Posterior cingulate gyrus (tissue), 11 donors: Measurements from ENCODE around the gene PPFIBP2.
A peak's percentile ranks its signal among the peaks of the same experiment; 100 is the strongest.
"Not testable (repeated sequence)": the region's sequence is repeated elsewhere in the genome, so short reads cannot be mapped to it uniquely, and the experiment has no call there.

Experiments
- DNase-seq, 10 donors: peaks; one replicate each; pipeline versions ENCODE4 v3.0.0 to v3.0.0-alpha.2; 2020 to 2021; ENCODE audit warnings: mixed read lengths in 3 of 10
- intact Hi-C: fragments of 100-400 bp; cut with DNase I; formaldehyde crosslinking; loops from one replicate; pipeline ENCODE4 v1.15.1; 2023

Gene PPFIBP2

DNA sequence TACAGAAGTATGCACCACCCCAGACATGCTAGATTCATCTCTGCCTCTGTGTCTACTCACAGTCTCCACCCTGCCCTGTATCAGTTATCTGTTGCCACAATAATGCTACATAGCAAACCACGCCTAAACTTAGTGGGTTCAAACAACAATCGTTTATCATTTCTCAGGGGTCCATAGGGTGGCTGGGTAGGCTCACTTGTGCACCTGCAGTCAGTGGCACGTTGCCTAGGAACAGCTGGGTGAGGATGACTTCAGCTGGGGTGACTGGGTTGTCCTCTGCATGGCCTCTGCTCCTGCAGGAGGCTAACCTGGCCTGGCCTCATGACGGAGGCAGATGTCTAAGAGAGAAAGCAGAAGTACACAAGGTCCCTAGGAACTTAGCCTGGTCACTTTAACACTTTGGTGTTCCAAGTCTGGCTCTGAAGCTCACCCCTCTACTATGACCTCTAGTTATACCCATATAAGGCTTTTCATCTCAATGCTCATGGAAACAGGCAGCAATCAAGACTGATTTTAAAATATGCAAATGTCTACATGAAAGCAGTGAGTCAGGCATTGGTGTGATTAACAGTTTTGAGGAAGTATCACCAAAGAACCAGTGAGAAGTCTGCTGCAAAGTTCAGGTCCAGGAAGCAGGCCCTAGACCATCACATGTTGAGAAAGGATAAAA is 17.8 kb upstream of the PPFIBP2 start:
- DNase-seq, result no peak
- intact Hi-C loops, result no loop called here

DNA sequence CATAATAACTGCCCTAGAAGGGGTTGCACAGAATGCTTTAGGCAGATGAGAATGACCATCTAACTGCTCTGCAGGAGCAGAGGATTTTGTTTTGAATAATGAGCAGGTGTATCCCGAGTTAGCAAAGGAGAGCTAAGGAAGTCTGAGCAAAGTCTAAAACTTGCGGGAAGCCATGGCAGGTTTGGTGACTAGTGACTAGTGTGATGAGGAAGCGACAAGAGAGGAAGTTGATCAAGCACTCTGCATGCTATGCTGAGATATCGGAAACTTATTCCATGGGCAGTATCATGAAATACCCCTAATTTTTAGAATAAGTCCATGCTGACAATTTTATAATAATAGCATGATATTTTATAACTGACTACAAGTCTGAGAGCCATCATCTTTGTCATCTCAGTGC is 15.6 kb upstream of the PPFIBP2 start:
- no peak for DNase-seq
- intact Hi-C loops, result no loop called here

DNA sequence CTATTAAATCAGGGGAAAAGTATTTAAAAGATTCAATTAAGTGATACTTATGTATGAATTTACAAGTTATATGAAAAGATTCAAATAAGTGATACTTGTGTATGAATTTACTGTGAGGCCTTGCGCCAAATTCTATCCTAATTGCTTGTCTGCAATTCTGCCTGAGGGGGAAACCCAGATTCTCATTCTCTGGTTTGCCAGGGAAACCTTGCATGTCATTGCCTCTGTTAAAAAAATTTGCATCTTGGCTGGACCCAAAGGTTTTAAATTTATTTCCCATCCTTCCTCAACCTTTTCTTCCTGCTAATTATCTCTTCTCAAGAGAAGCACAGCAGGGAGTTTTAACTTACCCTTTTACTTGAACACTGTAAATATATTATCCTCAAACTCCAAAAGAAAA is 14.7 kb upstream of the PPFIBP2 start:
- no peak for DNase-seq
- intact Hi-C loops, result no loop called here

DNA sequence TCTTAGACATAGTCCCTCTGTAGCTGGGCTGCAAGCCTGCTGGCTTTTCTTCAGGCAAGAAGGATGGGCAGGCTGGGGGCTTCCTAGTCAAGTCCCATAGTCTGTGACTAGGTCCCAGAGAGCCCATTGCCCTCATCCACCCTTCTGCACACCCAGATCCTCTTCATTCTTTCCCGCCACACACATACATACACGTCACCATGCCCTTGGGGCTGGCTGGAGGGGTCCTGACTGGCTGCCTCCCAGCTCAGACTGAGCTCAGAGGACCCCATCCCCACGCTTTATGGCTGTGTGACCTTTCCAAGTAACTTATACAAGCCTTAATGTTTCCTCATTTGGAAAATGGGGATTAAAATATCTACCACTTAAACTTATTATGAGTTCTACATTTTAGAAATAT is 13.5 kb upstream of the PPFIBP2 start:
- no peak for DNase-seq
- intact Hi-C loops, result no loop called here

DNA sequence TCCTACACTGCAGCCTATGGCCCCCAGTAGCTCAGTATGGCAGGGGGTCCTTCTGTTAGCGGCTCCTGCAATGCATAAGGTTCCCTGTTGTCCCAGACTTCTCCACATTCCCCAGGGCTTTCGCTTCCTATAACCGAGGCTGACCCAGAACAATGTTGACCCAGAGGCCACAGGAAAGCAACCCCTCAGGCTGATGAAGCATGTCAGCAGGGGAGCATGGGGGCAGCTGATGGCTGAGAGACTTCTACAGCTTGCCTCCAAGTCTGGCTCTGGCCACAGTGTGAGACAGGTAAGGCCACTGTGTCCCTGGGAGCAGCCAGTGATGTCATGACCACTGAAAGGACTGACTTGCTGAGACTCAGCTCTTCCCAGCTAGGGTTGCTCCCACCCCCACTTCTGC is 12.5 kb upstream of the PPFIBP2 start:
- no peak for DNase-seq

DNA sequence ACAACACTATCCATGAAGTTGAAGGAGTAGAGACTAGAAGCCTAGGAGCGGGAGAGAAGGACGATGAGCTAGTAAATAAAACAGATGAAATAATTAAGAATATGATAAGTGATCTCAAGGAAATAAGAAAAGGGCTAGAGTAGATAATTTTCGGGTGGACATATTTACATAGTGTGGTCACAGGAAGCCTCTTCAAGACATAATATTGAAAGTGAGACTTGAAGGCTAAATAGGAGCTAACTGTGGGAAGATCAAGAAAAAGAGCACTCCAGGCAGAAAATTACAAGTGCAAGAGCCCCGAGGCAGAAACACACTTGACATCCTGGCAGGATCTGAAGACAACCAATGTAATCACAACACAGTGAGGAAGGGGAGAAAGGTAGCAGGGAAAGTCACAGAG is 11.9 kb upstream of the PPFIBP2 start:
- no peak for DNase-seq
- intact Hi-C loops, result no loop called here

More for the DNA sequence above, 12.5 kb upstream of the PPFIBP2 start:
- intact Hi-C loops, result no loop called here

DNA sequence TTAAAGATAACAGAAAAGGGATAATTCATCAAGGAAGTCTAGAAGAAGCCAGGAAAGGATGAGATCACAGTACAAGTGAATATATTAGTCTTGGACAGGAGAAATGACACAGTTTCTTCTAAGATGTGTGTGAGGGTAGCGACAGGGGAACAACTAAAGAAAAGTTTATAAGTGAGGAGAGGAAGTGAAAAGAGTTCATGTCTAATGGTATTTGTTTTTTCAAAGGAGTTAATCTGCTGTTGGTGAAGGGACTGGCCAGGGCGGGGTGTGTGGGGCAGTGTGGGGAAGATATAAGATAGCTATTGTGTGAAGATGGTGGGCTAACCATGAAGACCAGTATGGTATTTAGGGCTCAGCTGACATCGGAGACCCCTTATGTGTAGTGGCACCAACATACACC is 7.6 kb upstream of the PPFIBP2 start:
- DNase-seq, result no peak
- intact Hi-C loops, result no loop called here

DNA sequence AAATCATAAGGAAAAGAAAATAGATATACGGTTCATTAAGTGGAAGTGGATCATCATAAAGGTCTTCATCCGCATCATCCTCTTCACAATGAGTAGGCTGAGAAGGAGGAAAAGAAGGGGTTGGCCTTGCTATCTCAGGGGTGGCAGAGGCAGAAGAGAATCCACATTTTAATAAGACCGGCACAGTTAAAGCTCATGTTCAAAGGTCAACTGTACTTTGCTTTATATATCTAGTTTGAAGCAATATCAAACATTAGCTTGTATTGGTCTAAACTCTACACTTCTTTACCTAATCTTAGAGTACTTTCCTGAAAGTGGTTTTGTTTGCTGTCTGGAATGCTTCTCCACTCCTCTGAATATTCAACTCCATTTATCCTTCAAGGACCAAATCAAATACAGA is 5.7 kb upstream of the PPFIBP2 start:
- no peak for DNase-seq
- intact Hi-C loops, result no loop called here

DNA sequence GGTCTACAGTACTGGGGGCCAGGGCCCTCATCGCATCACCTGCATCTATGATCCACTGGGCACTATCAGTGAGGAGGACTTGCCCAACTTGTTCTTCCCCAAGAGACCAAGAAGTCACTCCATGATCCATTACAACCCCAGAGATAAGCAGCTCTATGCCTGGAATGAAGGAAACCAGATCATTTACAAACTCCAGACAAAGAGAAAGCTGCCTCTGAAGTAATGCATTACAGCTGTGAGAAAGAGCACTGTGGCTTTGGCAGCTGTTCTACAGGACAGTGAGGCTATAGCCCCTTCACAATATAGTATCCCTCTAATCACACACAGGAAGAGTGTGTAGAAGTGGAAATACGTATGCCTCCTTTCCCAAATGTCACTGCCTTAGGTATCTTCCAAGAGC is 3.8 kb upstream of the PPFIBP2 start:
- no peak for DNase-seq
- intact Hi-C loops, result loop anchor here (5.0 kb wide), 2 partner anchors 157 to 182 kb away; no protein-coding TSS in a partner anchor

DNA sequence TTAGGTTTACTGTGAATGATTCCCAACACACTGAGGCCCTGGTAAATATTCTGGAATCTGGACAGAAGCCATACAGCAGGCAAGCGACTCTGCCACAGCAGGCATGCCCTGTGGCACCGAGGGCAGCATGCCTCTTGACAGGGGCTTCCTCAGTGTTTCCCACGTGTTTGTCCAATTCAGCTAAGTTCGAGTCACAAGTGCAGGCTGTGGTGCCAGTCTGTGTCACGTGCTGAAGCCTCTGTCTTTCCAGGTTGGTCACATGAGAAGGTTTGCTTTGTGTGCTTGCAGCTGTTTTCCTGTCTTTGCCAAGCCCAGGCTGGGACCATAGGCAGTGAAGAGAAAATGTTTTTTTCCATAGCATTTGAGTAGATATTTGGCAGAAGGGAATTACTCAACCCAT is 2.4 kb upstream of the PPFIBP2 start:
- peak; percentile 43 to 93 (median 68) for DNase-seq
- intact Hi-C loops, result loop anchor here (5.0 kb wide), 2 partner anchors 156 to 181 kb away; no protein-coding TSS in a partner anchor

DNA sequence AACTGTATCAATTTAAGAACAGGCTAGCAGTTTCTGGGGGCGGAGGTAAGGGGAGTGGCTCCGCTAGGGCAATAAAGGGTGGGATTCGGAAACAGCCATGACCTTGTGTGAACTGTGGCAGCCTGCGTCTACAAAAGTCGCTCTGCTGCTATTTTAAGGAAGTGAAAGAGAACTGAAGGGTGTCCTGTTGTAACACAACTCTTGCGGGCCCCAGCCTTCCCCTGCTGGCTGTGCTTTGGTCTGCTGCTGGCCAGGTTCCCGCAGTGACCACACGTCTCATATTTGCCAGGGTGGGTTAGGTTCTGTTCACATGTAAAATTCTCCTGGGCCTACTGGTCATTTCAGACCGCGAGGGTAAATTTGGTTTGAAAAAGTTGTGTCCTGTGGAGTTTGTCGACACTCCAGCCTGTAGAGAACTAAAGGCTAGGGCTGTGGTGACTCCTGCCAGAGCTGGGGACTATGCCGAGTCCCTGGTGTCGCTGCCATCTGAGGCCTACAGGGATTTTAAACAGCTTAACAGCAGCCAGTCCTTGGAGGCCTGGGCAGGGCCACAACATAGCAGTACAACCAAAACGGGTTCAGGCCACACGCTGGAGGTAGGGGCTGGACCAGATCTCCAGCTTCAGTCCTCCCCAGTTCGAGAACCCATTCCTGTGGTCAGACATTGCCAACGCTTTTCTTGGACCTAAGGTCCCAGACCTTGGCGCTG is 1.1 kb upstream of the PPFIBP2 start:
- peak in 7 of 10 donors; percentile 22 to 89 (median 44) for DNase-seq
- intact Hi-C loops, result loop anchor here (1.0 to 5.0 kb wide), 3 partner anchors 65 to 180 kb away; no protein-coding TSS in a partner anchor

DNA sequence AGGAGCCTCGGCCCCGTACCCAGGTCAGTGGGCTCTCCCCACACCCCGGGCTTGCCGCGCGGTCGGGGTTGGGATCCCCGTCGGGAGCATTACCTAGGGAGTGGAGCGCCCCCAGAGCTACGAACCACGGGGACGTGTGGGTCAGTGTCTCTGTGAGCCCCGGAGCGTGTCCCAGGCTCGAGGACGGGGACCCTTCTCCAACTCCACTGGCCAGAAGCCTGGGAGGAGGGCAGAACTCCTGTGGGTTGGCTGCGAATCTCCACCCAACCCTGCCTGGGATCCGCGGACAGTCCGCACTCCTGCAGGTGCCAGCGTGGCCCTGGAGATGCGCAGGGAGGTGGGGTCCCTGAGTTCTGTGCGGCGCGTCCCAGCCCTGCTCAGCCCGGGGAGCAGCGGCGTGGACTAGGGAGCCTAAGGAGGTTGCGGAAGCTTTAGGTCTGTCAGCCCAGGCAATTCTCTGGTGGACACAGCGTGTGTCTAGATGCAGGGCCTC is 346 bp downstream of the PPFIBP2 start:
- intact Hi-C loops, result loop anchor here (5.0 kb wide), 2 partner anchors 153 to 178 kb away; no protein-coding TSS in a partner anchor
- peak in 6 of 10 donors; percentile 19 to 87 (median 60) for DNase-seq

DNA sequence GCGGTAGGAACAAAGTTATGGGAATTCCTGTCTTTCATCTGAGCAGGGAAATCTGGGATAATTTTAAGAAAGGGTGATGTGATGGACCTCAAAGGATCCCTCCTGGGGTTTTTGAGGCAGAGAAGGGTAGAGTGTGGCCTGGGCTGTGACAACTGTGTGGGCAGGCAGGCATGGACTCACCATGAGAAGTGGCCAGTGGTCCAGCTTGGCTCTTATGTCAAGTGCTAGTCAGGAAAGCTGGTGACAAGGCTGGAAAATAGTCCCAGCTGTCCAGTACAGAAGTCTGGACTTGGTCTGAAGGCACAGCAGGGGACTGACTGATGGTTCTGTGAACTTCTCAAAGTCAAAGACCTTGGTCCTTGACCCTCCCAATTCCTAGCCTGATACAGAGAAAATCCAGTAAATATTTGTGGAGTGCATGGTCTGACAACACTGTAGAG is 1.7 kb downstream of the PPFIBP2 start:
- intact Hi-C loops, result no loop called here
- DNase-seq, result no peak

DNA sequence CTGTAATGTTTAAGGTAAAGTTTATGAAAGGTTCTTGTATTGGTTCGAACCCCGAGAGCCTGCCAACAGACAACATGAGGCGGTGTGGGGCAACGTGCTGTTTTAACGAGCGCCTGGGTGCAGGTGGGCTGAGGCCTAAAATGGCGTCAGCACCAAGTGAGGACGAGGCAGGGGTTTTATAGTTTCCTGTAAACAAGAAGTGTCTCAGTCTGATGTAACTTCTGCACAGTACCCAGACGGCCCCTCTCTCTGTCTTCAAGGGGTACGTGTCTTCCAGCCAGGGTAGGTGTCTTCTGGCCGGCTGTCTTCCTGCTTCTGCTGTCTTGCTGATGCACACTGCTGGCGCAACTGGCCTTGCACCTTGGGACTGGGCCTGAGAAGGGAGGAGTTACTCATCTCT is 2.7 kb downstream of the PPFIBP2 start:
- DNase-seq, result no peak
- intact Hi-C loops, result no loop called here

DNA sequence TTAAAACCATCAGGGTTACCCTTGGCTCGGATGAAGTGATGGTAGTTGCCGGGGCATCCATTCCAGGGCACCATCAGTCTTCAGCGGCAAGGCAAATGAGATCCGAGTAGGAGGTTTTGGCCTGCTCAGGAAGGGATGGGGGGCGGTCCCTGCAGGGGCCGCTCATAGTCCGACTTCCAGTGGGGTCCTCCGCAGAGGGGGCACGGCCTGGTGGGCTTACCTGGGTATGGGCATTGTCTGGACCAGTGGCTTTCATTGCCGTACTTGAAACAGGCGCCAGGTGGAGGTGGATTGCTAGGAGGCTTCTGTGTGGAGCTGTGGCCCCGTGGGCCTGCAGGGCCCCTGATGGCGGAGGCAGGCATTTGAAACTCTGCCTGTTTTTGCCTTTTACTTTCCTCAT is 3.9 kb downstream of the PPFIBP2 start:
- DNase-seq, intact Hi-C loops: not testable (repeated sequence)

DNA sequence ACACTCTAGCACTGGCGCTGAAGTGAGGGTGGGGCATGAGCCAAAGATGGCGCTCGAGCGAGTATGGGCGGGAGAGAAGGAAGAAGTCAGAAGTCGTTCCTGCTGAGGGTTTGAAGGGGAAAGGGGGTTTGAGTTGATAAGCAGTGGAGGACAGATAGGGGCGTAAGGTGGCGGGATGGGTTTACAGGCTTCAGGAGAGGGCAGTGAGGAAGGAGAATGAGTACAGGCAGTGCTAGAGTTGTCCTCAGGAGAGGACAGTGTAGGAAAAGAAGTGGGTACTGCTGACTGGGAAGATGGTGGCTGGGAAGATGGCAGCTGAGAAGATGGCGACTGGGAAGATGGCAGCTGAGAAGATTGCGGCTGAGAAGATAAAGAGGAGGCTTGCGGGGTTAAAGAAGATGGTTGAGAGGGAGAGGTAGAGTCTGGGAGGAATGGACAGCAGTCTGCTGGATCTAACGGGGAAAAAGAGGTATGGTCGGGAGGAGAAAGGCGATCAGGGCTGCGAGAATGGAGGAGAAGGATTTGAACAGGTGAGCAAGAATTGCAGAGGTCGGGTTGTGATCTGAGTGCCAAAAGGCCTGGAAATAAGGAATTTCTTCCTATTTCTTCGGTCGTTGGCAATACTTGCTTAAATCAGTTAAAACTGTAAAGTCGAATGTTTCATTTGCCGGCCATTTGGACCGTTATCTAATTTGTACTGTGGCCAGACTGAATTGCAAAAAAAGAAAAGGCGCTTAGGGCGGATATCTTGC is 5.2 kb downstream of the PPFIBP2 start:
- intact Hi-C loops, result no loop called here
- no peak for DNase-seq

DNA sequence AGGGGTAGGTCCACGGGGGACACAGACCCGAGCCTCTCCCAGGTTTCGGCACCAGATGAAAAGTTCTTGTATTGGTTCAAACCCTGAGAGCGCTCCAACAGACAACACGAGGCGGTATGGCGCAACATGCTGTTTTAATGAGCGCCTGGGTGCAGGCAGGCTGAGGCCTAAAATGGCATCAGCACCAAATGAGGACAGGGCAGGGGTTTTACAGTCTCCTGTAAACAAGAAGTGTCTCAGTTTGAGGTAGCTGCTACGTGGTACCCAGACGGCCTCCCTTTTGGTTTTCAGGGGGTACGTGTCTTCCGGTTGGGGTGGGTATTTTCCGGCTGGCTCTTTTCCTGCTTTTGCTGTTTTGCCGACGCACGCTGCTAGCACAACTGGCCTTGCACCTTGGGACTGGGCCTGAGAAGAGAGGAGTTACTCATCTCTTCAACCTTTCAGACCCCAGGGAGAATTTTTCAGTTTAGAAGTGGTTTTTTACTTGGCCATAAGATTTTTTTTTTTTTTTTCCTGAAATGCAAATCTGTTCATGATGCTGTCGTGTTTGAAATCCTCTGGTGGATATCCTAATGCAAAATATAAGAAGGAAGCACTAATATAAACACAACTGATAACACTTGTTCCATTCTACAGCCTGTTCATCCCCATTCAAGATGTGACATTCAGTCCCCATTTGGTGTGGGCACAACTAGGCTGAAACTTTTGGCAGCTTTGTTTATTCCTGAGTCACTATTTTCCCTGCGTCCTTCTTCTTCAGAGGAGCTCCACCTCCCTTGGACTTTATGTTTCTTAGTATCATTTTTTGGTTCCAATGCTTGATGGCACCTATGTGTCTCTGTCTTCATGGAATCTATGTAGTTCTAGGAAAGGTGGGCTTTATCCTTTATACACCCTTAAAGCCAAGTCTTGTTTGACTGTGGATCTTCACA is 6.5 kb downstream of the PPFIBP2 start:
- DNase-seq, result no peak

DNA sequence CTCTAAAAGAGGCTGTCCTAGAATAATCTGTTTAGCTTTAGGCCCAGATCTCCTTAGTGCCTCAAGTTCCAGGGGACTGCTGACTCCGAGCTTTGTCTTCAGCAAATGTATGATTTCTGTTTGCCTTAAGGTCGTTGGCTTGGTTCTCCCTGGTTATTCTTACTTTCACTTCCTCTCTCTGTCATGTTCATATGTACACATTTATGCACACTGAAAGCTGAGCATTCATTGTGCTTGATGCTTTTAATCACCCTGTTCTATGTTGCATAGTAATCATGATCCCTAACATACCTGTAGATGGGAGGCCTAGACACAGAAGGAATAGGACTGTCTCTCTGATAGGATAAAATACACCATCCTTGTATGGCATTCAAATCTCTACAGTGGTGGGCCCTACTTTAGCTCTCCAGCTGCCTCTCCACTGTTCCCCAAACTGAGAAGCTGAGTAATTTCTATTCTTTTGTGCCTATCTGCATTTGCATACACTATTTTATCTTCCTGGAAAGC is 7.2 kb downstream of the PPFIBP2 start:
- DNase-seq, result no peak
- intact Hi-C loops, result no loop called here

More for the DNA sequence above, 6.5 kb downstream of the PPFIBP2 start:
- intact Hi-C loops, result no loop called here

DNA sequence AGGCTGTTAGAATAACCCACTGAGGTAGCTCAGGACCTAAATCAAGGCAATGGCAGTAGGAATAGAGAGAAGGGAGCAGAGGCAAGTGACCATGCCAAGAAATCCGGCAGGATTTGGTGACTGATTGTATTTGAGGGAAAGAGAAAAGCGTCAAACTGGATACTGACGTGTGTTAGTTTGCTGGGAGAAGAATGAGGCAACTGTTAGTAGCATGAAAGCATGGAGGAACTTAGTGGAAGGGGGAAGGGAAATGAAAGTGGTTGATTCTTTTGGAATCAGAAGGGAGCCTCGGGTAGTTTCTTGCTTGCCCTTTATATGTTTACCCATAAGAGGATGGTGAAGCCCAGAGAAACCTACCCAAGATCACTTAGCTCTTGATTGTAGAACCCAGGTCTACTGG is 8.3 kb downstream of the PPFIBP2 start:
- DNase-seq, result no peak
- intact Hi-C loops, result no loop called here

DNA sequence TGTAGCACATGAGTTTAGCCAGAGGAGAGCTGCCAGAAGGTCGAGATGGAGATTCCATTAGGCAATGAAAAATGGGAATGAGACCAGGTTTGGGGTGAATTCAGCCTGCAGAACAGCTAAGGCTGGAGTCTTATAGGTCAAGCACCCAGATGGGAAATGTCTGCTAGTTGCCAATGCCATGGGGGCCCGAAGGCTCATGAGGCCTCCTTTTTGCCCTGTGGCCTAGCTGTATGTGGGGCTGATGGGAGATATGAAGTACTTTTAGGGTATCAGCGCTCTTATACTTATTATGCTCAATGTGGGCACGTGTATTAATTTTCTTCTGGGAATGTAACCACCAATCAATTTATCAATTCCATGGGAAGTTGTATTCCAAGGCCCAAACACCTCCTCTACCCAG is 8.7 kb downstream of the PPFIBP2 start:
- intact Hi-C loops, result no loop called here
- no peak for DNase-seq
